ENCODE measurements around the gene TBC1D14.
A peak's percentile ranks its signal among the peaks of the same experiment; 100 is the strongest.
"Not testable (repeated sequence)": the region's sequence is repeated elsewhere in the genome, so short reads cannot be mapped to it uniquely, and the experiment has no call there.

Gene TBC1D14

GRCh38 chr4:7068883-7069282 lies 159.3 kb downstream of the TBC1D14 start:
- no peak for DNase-seq

GRCh38 chr4:7070729-7071511 lies 161.3 kb downstream of the TBC1D14 start:
- DNase-seq = peak; percentile 78

- no peak for DNase-seq
Measured at GRCh38 chr4:7073059-7073458, 163.4 kb downstream of the TBC1D14 start.

- DNase-seq = peak; percentile 41
Measured at GRCh38 chr4:7073526-7074390, 164.1 kb downstream of the TBC1D14 start.

GRCh38 chr4:7074426-7074825 lies 164.8 kb downstream of the TBC1D14 start:
- DNase-seq = no peak

GRCh38 chr4:7075962-7076695 lies 166.5 kb downstream of the TBC1D14 start:
- DNase-seq = no peak

GRCh38 chr4:7076696-7077082 lies 167.1 kb downstream of the TBC1D14 start:
- DNase-seq = no peak

GRCh38 chr4:7077371-7077770 lies 167.7 kb downstream of the TBC1D14 start:
- DNase-seq = no peak

GRCh38 chr4:7078025-7078424 lies 168.4 kb downstream of the TBC1D14 start:
- no peak for DNase-seq

- not testable (repeated sequence) for DNase-seq
Measured at GRCh38 chr4:7079483-7079882, 169.9 kb downstream of the TBC1D14 start.

- not testable (repeated sequence) for DNase-seq
Measured at GRCh38 chr4:7079909-7080308, 170.3 kb downstream of the TBC1D14 start.

Measured in COR-L47 (cell line).